Measurements from ENCODE around the gene PBXIP1. TPM values are rescaled to one million over a fixed set of nuclear protein-coding genes. Genes with fewer than 3 reads are reported as not detected.
"Not testable (repeated sequence)": the region's sequence is repeated elsewhere in the genome, so short reads cannot be mapped to it uniquely, and the experiment has no call there.

PBXIP1 gene
- total RNA-seq, 1 experiment from 2014 or later = 25.2 TPM

GRCh38 chr1:154988058-154988954 is 32.4 kb upstream of the PBXIP1 start:
- H3K27me3 ChIP-seq (replicated peaks) = no peaks in the 10 kb centered on the region
- H3K27ac ChIP-seq = no peak overlapping the region
- no peaks in the 10 kb centered on the region for H3K9me3 ChIP-seq (replicated peaks)
- peaks cover 45% of the 10 kb centered on the region for H3K36me3 ChIP-seq
- H3K4me1 ChIP-seq (replicated peaks) = peaks cover 13% of the 10 kb centered on the region
- no peak for DNase-seq (ENCODE audit: low read depth in 1 of 2, low spot score in 2 of 2)
- no peak overlapping the region for H3K4me3 ChIP-seq

- Histone ChIP-seq H3K9me3 (replicated peaks) (no peaks in the 10 kb centered on the region), H3K36me3 (peaks cover 48% of the 10 kb centered on the region), H3K27ac (no peak overlapping the region), H3K4me3 (no peak overlapping the region), H3K4me1 (replicated peaks) (peaks cover 13% of the 10 kb centered on the region), H3K27me3 (replicated peaks) (no peaks in the 10 kb centered on the region)
- DNase-seq (ENCODE audit: low read depth in 1 of 2, low spot score in 2 of 2) = no peak
Observed at GRCh38 chr1:154987326-154987725, 31.4 kb upstream of the PBXIP1 start.

GRCh38 chr1:154986736-154987135 is 30.8 kb upstream of the PBXIP1 start:
- H3K36me3 ChIP-seq = peaks cover 48% of the 10 kb centered on the region

DNA sequence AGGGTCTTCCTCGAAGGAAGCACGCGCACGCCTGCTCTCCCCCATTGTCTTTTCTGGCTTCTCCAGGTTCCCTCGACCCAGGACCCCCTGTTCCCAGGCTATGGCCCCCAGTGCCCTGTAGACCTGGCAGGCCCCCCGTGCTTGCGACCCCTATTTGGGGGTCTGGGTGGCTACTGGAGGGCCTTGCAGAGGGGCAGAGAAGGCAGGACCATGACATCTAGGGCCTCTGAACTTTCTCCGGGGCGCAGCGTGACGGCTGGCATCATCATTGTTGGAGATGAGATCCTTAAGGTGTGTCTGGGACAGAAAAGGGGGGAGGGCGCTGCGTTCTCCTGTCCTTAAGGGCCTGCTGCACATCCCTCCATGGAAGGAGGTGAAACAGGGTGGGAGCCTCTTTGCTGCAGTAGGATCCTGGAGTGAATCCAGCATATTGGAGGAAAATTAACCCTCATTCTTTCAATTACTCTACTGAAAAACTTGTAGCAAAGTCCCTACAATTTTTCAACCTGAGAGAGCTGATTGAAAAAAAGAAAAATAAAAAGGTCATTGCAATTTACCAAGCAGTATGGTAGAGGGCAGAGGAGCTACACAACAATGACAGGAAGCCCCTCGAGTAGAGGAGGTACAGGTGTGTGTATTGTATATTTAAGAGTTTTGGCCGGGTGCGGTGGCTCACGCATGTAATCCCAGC is 28.0 kb upstream of the PBXIP1 start:
- H3K27ac ChIP-seq = no peak overlapping the region
- H3K36me3 ChIP-seq = peaks cover 46% of the 10 kb centered on the region
- peak overlapping the region; percentile 50 for H3K4me3 ChIP-seq
- peaks cover 14% of the 10 kb centered on the region for H3K4me1 ChIP-seq (replicated peaks)
- no peaks in the 10 kb centered on the region for H3K27me3 ChIP-seq (replicated peaks)
- H3K9me3 ChIP-seq (replicated peaks) = no peaks in the 10 kb centered on the region
- DNase-seq (ENCODE audit: low read depth in 1 of 2, low spot score in 2 of 2) = no peak

More at GRCh38 chr1:154986736-154987135, 30.8 kb upstream of the PBXIP1 start:
- H3K4me1 ChIP-seq (replicated peaks) = peaks cover 14% of the 10 kb centered on the region
- H3K9me3 ChIP-seq (replicated peaks); H3K27ac ChIP-seq; H3K4me3 ChIP-seq; H3K27me3 ChIP-seq (replicated peaks); DNase-seq (ENCODE audit: low read depth in 1 of 2, low spot score in 2 of 2): not testable (repeated sequence)

DNA sequence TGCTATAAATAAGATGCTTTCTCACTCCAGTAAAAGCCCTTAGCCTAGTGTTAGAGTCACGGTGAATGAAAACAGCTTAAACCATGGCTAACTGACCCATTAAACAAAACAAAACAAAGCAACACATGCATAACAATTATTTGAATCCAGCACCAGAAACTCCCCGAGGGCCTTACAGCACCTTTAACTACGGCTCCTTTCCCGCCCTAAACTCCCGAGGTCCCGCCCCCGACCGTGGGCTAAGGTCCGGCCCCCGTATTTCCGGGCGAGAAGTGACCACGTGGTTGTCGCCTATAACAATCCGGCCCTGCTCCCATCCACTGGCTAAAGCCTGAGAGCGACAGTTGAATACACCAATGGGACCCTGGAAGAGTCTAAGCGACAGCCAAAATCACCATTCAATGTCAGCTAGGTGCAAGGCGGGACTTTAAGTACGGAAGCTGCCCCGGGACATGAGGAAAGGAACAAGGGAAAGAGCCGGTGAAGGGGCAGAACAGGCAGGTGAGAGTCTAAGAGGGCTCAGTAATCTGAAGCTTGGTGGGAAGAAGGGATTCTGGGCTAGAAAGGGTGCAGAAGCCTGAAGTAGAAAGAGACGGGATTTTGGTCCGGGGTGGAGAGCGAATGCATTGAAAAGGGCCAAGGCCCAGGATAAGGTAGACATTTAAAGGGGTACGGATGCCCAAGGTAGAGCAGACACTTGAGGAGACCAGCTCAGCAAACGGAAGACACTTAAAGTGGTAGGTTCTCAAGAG is 27.2 kb upstream of the PBXIP1 start, which contains the start of gene FLAD1:
Gene FLAD1, plus strand, starts transcription at position 448 of the 752 bp plus-strand sequence. CDS start 351 bp downstream, outside the sequence.
- Histone ChIP-seq H3K4me3 (peak within 1 kb of the TSS; percentile 50), H3K9me3 (replicated peaks) (no peaks in the 10 kb centered on the region), H3K27ac (no peak within 1 kb of the TSS; the same call in 1 of the 2 replicates), H3K4me1 (replicated peaks) (peaks cover 14% of the 10 kb centered on the region), H3K27me3 (replicated peaks) (no peaks in the 10 kb centered on the region), H3K36me3 (peaks cover 43% of the 10 kb centered on the region)
- peak; percentile 97 to 99 for DNase-seq (ENCODE audit: low read depth in 1 of 2, low spot score in 2 of 2)

DNA sequence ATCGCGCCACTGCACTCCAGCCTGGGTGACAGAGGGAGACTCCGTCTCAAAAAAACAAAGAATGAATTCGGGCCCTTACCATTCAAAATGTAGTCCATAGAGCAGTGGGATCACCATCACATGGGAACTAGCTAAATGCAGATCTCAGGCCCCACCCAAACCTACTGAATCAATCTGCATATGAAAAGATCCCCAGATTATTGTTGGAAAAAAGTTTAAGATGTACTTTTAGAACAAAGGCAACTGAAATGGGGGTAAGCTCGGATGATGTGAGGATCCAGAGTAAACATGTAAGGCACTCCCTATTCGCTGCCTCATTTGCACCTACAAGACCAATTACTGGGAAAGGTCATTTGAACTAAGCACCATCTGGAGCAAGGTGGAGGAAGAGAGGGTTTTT is 26.4 kb upstream of the PBXIP1 start:
- H3K9me3 ChIP-seq (replicated peaks) = no peaks in the 10 kb centered on the region
- DNase-seq (ENCODE audit: low read depth in 1 of 2, low spot score in 2 of 2) = no peak
- no peak overlapping the region; the same call in 1 of the 2 replicates for H3K27ac ChIP-seq
- peaks cover 14% of the 10 kb centered on the region for H3K4me1 ChIP-seq (replicated peaks)
- peaks cover 43% of the 10 kb centered on the region for H3K36me3 ChIP-seq
- H3K27me3 ChIP-seq (replicated peaks) = no peaks in the 10 kb centered on the region
- H3K4me3 ChIP-seq = peak overlapping the region; percentile 50

DNA sequence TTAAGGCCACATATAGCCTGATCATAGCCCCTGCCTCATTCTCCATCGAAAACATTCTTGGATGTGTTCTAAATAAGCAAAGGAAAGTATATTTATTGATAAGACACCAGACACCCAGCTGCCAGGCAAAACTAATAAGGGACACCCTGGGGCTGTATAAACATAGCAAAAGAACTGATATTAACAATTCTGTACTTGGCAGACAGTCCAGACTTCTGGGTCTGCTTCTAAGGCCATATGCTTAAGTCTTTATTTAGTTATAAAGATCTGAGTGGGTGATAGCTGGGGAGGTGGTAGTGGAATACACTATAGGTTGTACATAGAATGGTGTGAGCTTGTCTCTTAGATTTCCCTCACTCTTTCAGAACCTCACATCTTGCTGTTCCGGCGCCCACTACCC is 22.5 kb upstream of the PBXIP1 start:
- Histone ChIP-seq H3K27me3 (replicated peaks) (no peaks in the 10 kb centered on the region), H3K36me3 (peaks cover 54% of the 10 kb centered on the region), H3K9me3 (replicated peaks) (no peaks in the 10 kb centered on the region), H3K4me3 (no peak overlapping the region), H3K4me1 (replicated peaks) (peaks cover 16% of the 10 kb centered on the region), H3K27ac (no peak overlapping the region)
- DNase-seq (ENCODE audit: low read depth in 1 of 2, low spot score in 2 of 2) = no peak

DNA sequence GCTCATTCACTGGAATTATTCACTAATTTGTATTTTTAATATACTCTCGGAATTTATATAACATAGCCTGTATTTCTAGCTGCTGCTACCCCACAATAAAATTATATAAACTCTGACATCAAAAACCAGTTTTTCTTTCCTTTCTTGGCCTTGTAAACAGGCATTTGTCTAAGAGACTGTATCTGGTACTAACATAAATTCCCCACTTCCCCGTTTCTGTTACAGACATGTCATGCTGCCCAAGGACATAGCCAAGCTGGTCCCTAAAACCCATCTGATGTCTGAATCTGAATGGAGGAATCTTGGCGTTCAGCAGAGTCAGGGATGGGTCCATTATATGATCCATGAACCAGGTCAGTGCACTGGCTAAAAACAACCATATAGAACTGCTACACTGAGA is 21.9 kb upstream of the PBXIP1 start:
- not testable (repeated sequence) for DNase-seq (ENCODE audit: low read depth in 1 of 2, low spot score in 2 of 2); H3K4me3 ChIP-seq; H3K27me3 ChIP-seq (replicated peaks); H3K27ac ChIP-seq; H3K9me3 ChIP-seq (replicated peaks)
- H3K36me3 ChIP-seq = peaks cover 54% of the 10 kb centered on the region
- peaks cover 20% of the 10 kb centered on the region for H3K4me1 ChIP-seq (replicated peaks)

- peak overlapping the region; percentile 53 for H3K4me3 ChIP-seq
- H3K4me1 ChIP-seq (replicated peaks) = peaks cover 34% of the 10 kb centered on the region
- H3K9me3 ChIP-seq (replicated peaks) = no peaks in the 10 kb centered on the region
- H3K27me3 ChIP-seq (replicated peaks) = no peaks in the 10 kb centered on the region
- peak overlapping the region; percentile 97 for H3K27ac ChIP-seq
- H3K36me3 ChIP-seq = peaks cover 50% of the 10 kb centered on the region
- DNase-seq (ENCODE audit: low read depth in 1 of 2, low spot score in 2 of 2) = peak; percentile 61 to 70
Observed at GRCh38 chr1:154975409-154976059, 19.6 kb upstream of the PBXIP1 start.

DNA sequence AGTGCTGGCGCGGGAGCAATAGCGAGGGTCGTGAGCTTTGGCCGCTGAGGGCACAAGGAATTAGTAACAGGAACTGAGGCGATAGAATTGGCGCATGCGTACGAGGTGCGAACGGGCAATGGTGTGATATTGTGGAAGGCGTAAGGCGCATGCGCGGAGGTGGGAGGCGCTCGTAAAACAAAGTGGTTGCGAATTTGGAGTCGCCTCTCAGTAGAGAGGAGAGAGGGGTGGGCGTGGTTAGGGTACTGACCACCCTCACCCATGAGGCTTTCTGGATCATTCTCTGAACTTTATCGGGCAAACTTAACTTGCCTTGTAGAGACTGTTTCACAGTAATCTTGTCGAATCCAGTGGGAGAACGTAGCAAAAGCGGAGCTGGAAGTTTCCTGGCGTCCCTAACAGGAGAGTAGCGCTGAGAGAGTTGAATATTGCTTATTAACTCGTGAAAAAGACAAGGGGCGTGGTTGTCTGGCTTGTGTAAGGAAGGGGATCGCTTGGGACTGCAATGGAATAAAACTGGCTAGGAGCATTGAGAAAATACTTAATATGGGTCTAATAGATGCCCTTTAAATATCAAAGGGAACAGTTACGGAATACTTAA is 19.0 kb upstream of the PBXIP1 start:
- Histone ChIP-seq H3K9me3 (replicated peaks) (no peaks in the 10 kb centered on the region), H3K4me1 (replicated peaks) (peaks cover 41% of the 10 kb centered on the region), H3K27me3 (replicated peaks) (no peaks in the 10 kb centered on the region), H3K4me3 (peak overlapping the region; percentile 53), H3K27ac (peak overlapping the region; percentile 97), H3K36me3 (peaks cover 51% of the 10 kb centered on the region)
- peak; percentile 96 to 99 for DNase-seq (ENCODE audit: low read depth in 1 of 2, low spot score in 2 of 2)

- peak; percentile 99 to 100 for DNase-seq (ENCODE audit: low read depth in 1 of 2, low spot score in 2 of 2)
- peaks cover 47% of the 10 kb centered on the region for H3K36me3 ChIP-seq
- H3K27ac ChIP-seq = peak within 1 kb of the TSS; percentile 97
- H3K4me1 ChIP-seq (replicated peaks) = peaks cover 47% of the 10 kb centered on the region
- no peaks in the 10 kb centered on the region for H3K27me3 ChIP-seq (replicated peaks)
- H3K4me3 ChIP-seq = peak within 1 kb of the TSS; percentile 53
- H3K9me3 ChIP-seq (replicated peaks) = no peaks in the 10 kb centered on the region
Observed at GRCh38 chr1:154974102-154974807, 18.4 kb upstream of the PBXIP1 start, which contains the start of gene CKS1B. CKS1B (plus strand) TSS chr1:154974681; CDS start chr1:154974746, 65 bp downstream.

DNA sequence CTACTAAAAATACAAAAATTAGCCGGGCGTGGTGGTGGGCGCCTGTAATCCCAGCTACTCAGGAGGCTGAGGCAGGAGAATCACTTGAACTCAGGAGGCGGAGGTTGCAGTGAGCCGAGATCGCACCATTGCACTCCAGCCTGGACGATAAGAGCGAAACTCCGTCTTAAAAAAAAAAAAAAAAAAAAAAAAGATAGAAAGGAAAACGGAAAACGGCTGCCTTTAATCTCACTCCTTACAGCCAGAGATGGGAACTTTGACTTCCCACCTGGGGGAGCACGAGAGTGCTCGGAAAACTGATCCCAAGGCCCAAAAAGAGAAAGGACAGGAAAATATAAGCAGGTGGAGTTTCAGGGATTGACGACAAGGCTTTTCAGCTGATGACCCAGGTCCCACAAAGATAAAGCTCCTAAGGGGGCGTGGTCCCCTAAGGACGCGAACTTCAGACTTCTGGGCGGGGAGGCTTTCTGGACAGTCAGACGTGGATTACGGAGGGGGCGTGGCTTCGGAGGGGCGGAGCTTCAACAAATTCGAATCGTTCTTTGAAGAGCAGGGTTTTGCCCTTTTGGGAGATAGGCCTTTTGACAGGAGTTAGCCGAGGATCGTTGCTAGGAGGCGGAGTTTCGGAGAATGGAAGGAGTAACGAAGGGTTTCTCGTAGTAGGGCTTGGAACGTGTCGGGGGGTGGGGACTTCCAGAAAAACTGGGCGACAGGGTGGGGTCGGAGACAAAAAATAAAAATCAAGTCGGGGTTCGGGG is 17.6 kb upstream of the PBXIP1 start:
- Histone ChIP-seq H3K36me3 (peaks cover 50% of the 10 kb centered on the region), H3K4me3 (peak overlapping the region; percentile 53), H3K4me1 (replicated peaks) (peaks cover 52% of the 10 kb centered on the region), H3K27ac (peak overlapping the region; percentile 97), H3K9me3 (replicated peaks) (no peaks in the 10 kb centered on the region), H3K27me3 (replicated peaks) (no peaks in the 10 kb centered on the region)
- DNase-seq (ENCODE audit: low read depth in 1 of 2, low spot score in 2 of 2) = peak; percentile 98 to 99
